Activated T-helper 2 cell treated with anti-CD3 and anti-CD28 coated beads, Interferon-gamma antibody, Interleukin-2, Interleukin-4, amounts not matched to agents 10 μg/mL and 5 μg/mL and 100 μg/mL, durations not matched to agents 14 hours and 24 hours and 36 hours (primary cell): Measurements from ENCODE around the gene FSCN2. TPM values are rescaled to one million over a fixed set of nuclear protein-coding genes. Genes with fewer than 3 reads are reported as not detected.

ENCODE experiments used
- DNase-seq: peaks from one replicate; pipeline ENCODE4 v3.0.0; 2021; ENCODE audit warnings: low spot score
- H3K27ac Mint-ChIP-seq: one replicate; pipeline ENCODE4 v1.8.0; 2021; ENCODE audit warnings: mixed read lengths
- H3K27me3 Mint-ChIP-seq: one replicate; pipeline ENCODE4 v1.8.0; 2021; ENCODE audit warnings: low read depth, mixed read lengths
- H3K36me3 Mint-ChIP-seq: one replicate; pipeline ENCODE4 v1.8.0; 2021; ENCODE audit warnings: low read depth, mixed read lengths
- H3K4me1 Mint-ChIP-seq: one replicate; pipeline ENCODE4 v1.8.0; 2021; ENCODE audit warnings: low read depth, mixed read lengths
- H3K4me3 Mint-ChIP-seq: one replicate; pipeline ENCODE4 v1.8.0; 2021; ENCODE audit warnings: low read depth, mild to moderate bottlenecking, moderate library complexity, mixed read lengths
- H3K9me3 Mint-ChIP-seq: one replicate; pipeline ENCODE4 v1.8.0; 2021; ENCODE audit warnings: mixed read lengths
- intact Hi-C: fragments of 100-400 bp; cut with micrococcal nuclease; formaldehyde crosslinking; loops from one replicate; pipeline ENCODE4 v1.15.1; 2023
- total RNA-seq: library from RNA; stranded (reverse); gene quantifications from 2 replicates; pipeline ENCODE4 v1.2.3, GENCODE V29; 2022

The FSCN2 gene
- total RNA-seq, 1 donor from 2014 or later, result 1.1 TPM

DNA sequence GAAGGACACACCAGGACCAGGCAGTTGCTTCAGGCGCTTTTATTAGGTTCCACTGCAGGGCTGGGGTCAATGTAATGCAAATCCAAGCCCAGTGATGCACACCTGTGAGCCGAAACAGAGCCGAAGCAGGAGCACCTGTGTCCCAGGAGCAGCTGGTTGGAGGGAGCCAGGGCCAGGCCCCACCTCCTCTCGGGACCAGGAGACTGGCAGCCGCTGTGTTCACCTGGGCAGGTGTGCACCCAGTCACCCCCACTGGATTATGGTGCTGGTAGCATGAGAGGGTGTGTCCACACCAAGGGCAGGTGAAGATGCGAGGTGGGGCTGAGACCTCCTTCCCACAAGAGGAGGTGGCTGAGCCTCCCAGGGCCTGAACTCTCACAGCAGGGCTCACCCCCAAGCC lies 28.7 kb downstream of the FSCN2 start:
- H3K9me3 Mint-ChIP-seq, result no peaks in the 10 kb centered on the region
- intact Hi-C loops, result no loop called here
- peaks cover 36% of the 10 kb centered on the region for H3K36me3 Mint-ChIP-seq
- H3K4me1 Mint-ChIP-seq, result peaks cover 12% of the 10 kb centered on the region
- no peak overlapping the region for H3K27ac Mint-ChIP-seq
- H3K4me3 Mint-ChIP-seq, result no peak overlapping the region
- H3K27me3 Mint-ChIP-seq, result no peaks in the 10 kb centered on the region
- DNase-seq, result no peak

DNA sequence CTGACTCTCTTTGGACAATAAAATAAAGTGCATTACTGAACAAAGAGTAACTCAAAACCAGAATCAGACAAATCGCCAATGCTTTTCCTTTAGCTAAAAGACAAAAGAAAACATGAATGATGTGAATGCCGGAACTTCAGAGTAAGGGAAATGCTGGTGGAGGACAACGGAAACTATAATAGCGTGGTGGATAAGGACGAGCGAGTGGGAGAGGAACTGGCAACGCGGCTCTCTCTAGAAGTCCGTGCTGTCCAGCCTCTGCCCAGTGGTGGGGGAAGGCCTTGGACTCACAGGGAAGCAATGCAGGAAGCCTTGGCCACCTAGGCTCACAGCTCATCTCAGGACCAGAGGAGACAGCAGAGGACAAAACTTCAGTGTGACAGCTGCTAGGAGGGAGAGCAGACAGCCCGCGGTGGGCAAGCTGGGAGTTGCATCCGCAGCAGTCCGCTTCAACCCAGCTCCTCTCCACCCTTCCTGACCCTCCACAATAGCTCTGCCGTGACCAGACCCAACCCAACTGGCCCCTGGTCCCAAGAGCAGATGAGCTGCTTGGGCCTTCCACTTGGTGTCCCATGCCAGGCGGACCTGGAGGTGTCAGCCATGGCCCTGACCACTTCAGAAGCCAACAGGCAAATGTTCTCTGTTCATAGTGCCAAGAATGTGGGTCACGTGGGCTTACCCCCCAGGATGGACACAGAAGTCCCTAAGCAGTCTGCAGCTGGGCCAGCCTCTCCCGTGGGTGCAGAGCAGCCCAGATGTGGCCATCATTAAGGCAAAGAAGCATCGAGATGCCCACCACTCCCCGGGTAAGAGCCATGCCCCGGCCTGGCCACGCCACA lies 29.3 kb downstream of the FSCN2 start:
- H3K36me3 Mint-ChIP-seq, result peaks cover 39% of the 10 kb centered on the region
- no peak overlapping the region for H3K4me3 Mint-ChIP-seq
- H3K27me3 Mint-ChIP-seq, result no peaks in the 10 kb centered on the region
- no peak for DNase-seq
- intact Hi-C loops, result no loop called here
- no peaks in the 10 kb centered on the region for H3K9me3 Mint-ChIP-seq
- no peak overlapping the region for H3K27ac Mint-ChIP-seq
- peaks cover 12% of the 10 kb centered on the region for H3K4me1 Mint-ChIP-seq

DNA sequence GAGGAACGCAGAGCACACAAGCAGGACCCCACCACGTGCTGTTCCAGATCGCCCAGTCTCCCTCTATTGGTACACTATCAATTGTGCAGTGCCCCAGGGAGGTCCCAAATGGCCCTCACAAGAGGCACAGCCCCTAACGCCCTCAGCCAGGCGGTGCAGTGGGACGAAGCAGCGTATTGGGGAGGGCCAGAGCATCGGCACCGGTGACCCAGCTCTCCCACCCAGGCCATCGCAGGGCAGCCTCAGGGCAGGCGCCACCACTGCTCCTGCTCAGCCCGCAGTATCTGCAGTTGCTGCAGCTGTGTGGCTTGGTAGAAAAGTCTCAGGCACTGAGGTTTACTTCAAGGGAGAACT lies 29.9 kb downstream of the FSCN2 start:
- Mint-ChIP-seq H3K9me3 (no peaks in the 10 kb centered on the region), H3K27ac (no peak overlapping the region), H3K4me3 (no peak overlapping the region), H3K27me3 (no peaks in the 10 kb centered on the region), H3K36me3 (peaks cover 43% of the 10 kb centered on the region), H3K4me1 (peaks cover 12% of the 10 kb centered on the region)
- intact Hi-C loops, result no loop called here
- no peak for DNase-seq

DNA sequence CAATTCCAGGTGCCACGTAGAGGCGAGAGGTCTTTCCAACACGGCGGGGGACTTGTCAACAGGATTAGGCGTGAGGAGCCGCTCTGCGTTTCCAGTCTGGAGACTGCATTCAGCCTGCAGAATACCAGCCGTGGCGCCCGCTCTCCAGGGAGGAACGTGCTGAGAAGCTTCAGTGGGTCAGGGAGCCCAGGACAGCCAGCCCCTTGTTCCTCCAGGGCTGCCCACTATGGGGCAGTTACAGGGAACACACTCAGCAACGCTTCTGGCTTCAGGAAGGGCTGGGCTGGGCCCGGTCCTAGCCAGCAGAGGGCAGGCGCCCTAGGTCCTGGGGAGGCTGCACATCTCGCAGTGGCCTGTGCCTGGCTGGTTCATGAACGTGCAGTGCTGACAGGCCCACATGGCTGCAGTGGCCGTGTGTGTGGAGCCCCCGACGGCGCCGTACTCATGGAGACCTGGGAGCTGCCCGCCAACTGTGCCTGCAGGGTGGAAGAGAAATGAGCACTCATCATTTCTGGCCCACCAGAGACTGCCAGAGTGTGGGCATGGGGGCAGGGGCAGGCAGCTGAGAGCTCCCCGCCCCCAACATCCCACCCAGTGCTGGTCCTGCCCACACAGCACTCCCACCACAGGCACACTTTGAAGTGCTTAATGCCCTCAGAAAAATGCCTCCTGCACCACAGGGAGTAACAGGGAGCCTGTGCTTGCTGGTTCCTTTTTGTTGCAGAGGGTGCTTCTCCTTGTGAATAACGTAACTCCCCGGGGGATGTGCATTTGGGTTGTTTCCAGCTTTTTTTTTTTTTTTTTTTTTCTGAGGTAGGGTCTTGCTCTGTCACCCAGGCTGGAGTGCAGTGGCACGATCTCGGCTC lies 31.0 kb downstream of the FSCN2 start:
- Mint-ChIP-seq H3K4me3 (no peak overlapping the region), H3K9me3 (no peaks in the 10 kb centered on the region), H3K27me3 (no peaks in the 10 kb centered on the region), H3K27ac (no peak overlapping the region), H3K36me3 (peaks cover 45% of the 10 kb centered on the region), H3K4me1 (peaks cover 3% of the 10 kb centered on the region)
- intact Hi-C loops, result no loop called here
- DNase-seq, result no peak

DNA sequence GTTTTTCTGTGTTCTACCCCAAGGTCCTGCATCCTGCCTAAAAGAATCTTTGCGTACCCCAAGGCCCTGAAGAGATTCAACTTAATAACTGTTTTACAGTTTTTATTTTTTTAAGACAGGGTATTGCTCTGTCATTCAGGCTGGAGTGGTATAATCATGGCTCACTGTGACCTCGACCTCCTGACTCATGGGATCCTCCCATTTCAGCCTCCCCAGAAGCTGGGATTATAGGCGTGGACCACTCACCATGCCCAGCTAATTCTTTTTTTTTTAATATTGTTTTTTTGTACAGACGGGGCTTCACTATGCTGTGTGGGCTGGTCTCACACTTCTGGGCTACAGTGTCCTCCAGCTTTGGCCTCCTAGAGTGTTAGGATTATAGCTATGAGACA lies 33.3 kb downstream of the FSCN2 start:
- H3K9me3 Mint-ChIP-seq, result no peaks in the 10 kb centered on the region
- peaks cover 64% of the 10 kb centered on the region for H3K36me3 Mint-ChIP-seq
- intact Hi-C loops, result no loop called here
- H3K4me3 Mint-ChIP-seq, result no peak overlapping the region
- no peak overlapping the region for H3K27ac Mint-ChIP-seq
- H3K4me1 Mint-ChIP-seq, result no peaks in the 10 kb centered on the region
- DNase-seq, result no peak
- no peaks in the 10 kb centered on the region for H3K27me3 Mint-ChIP-seq

DNA sequence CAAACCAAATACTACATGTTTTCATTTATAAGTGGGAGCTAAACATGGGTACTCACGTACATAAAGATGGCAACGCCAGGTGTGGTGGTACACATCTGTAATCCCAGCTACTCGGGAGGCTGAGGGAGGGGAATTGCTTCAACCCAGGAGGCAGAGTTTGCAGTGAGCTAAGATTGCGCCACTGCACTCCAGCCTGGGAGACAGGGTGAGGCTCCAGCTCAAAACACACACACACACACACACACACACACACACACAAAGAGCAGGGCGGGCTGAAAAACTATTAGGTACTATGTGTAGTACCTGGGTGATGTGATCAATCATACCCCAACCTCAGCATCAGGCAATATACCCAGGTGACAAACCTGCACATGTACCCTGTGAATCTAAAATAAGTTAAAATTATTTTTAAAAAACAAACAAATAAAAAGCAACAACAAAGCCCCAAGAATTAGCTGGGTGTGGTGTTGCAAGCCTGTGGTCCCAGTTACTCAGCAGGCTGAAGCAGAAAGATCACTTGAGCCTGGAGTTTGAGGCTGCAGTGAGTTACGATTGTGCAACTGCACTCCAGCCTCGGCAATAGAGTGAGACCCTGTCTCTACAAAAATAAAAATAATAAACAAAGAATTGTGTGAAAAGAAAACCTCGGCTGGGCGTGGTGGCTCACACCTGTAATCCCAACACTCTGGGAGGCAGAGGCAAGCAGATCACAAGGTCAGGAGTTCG lies 35.8 kb downstream of the FSCN2 start:
- Mint-ChIP-seq H3K36me3 (peaks cover 72% of the 10 kb centered on the region), H3K4me3 (no peak overlapping the region), H3K4me1 (no peaks in the 10 kb centered on the region), H3K27ac (no peak overlapping the region), H3K27me3 (no peaks in the 10 kb centered on the region), H3K9me3 (no peaks in the 10 kb centered on the region)
- intact Hi-C loops, result no loop called here
- DNase-seq, result no peak

DNA sequence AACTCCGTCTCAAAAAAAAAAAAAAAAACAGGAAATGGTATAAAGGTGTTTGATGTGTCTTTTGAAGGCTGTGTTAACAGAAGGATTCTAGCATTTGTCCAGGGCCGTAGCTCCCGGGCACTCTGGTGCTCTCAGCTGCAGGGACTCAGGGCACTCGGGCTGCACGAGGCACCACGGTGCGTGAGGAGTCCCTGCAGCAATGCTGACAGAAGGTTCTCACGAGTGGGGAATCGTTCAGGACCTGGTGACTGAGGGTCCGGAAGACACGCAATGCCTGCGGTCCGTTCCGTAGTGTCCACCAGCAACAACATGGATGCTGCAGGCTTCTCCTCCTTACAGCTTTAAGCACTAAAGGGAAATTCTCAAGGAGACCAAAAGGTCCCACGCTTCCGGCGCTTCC lies 36.6 kb downstream of the FSCN2 start:
- peaks cover 75% of the 10 kb centered on the region for H3K36me3 Mint-ChIP-seq

DNA sequence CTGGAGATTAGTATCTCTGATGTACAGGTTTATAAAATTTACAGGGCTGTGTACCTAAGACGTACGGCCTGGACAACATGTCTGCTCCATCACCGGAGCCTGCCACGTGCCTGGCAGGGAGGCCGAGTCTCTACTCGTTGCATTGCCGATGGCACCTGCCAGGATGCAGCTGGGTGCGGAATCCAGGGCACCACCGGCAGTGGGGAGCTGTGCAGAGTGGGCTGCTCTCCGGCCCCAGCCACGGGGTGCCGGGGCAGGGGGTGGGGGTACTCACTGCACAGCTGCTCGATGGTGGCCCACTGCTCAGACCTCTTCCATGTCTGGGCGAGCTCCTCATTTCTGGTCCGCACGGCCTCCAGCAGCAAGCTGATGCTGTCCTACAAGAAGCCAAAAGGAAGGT lies 37.1 kb downstream of the FSCN2 start:
- intact Hi-C loops, result no loop called here
- DNase-seq, result no peak
- no peaks in the 10 kb centered on the region for H3K9me3 Mint-ChIP-seq
- no peaks in the 10 kb centered on the region for H3K27me3 Mint-ChIP-seq
- no peaks in the 10 kb centered on the region for H3K4me1 Mint-ChIP-seq
- H3K36me3 Mint-ChIP-seq, result peaks cover 79% of the 10 kb centered on the region
- H3K27ac Mint-ChIP-seq, result no peak overlapping the region
- H3K4me3 Mint-ChIP-seq, result no peak overlapping the region

More for the DNA sequence above, 36.6 kb downstream of the FSCN2 start:
- no peaks in the 10 kb centered on the region for H3K9me3 Mint-ChIP-seq
- no peaks in the 10 kb centered on the region for H3K27me3 Mint-ChIP-seq
- no peak overlapping the region for H3K27ac Mint-ChIP-seq
- intact Hi-C loops, result no loop called here
- no peaks in the 10 kb centered on the region for H3K4me1 Mint-ChIP-seq
- DNase-seq, result no peak
- no peak overlapping the region for H3K4me3 Mint-ChIP-seq

DNA sequence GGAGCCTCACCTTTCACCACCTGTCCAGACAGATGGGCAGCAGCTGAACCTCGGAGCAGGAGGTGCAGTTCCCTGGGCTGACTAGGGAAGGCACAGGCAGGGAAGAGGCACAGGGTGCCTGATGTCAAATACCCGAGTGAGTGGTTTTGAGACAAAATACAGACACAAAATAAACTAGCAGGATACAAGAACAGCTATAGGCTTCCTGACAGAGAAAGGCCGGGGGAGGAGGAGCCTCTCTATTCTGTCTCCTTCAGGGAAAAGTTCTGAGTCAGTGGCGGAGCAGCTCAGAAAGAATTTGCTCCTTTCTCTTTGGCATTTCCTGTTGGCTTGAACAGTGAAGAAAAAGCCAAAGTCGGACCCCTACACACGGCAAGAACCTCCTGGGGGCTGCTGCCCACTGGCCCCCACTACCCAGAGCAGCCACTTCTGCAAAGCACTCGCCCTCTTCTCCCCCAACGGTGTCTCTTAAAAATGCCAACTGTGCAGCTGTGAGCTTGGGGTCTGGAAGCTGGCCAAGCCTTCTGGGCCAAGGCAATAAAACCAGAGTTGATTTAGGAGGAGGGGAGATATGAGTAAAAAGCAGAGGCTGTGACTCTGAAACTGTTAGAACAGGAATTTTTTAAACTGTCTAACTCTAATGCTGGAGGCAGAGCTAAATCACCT lies 38.4 kb downstream of the FSCN2 start:
- Mint-ChIP-seq H3K4me1 (no peaks in the 10 kb centered on the region), H3K27ac (no peak overlapping the region), H3K27me3 (no peaks in the 10 kb centered on the region), H3K36me3 (peaks cover 79% of the 10 kb centered on the region), H3K9me3 (no peaks in the 10 kb centered on the region), H3K4me3 (no peak overlapping the region)
- intact Hi-C loops, result no loop called here
- DNase-seq, result no peak

DNA sequence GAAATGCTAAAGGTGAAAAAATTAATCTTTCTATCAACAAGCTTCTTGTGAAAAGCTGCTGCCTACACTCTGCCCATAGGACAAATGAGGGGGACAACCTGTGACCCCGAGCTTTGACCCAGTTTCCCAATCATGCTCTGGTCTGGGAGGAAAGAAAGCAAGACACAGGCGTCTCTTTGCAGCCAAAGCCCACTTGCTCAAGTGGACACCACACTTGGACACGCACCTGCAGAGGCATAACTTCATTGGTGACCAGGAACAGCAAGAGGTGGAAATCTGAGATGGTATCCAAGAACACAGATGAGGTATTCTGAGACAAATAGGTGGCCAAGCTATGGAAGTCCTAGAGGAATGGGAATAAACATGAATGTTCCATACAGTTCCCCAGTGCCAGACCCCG lies 39.0 kb downstream of the FSCN2 start:
- intact Hi-C loops, result no loop called here
- H3K4me3 Mint-ChIP-seq, result no peak overlapping the region

DNA sequence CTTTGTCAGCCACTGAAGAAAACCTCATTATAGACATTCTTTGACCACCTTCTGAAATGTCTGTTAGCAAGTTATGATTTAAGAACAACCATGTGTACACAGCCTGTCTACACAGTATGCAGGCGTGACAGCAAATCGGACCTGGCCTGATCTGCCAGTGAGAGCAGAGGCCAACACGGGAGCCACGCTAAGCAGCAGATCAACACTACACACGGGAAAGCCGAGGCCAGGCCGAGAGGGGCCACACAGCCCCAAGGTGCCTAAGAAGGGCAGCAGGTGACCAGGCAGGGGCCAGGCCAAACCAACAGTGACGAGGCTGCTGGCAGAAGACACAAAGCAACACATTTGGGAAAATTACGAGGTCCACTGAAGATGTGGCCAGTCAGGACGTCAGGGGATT lies 40.2 kb downstream of the FSCN2 start:
- Mint-ChIP-seq H3K36me3 (peaks cover 74% of the 10 kb centered on the region), H3K27ac (no peak overlapping the region), H3K4me1 (no peaks in the 10 kb centered on the region), H3K9me3 (no peaks in the 10 kb centered on the region), H3K4me3 (no peak overlapping the region), H3K27me3 (no peaks in the 10 kb centered on the region)
- DNase-seq, result no peak
- intact Hi-C loops, result no loop called here

More for the DNA sequence above, 39.0 kb downstream of the FSCN2 start:
- Mint-ChIP-seq H3K9me3 (no peaks in the 10 kb centered on the region), H3K27me3 (no peaks in the 10 kb centered on the region), H3K27ac (no peak overlapping the region), H3K4me1 (no peaks in the 10 kb centered on the region), H3K36me3 (peaks cover 75% of the 10 kb centered on the region)
- DNase-seq, result no peak

DNA sequence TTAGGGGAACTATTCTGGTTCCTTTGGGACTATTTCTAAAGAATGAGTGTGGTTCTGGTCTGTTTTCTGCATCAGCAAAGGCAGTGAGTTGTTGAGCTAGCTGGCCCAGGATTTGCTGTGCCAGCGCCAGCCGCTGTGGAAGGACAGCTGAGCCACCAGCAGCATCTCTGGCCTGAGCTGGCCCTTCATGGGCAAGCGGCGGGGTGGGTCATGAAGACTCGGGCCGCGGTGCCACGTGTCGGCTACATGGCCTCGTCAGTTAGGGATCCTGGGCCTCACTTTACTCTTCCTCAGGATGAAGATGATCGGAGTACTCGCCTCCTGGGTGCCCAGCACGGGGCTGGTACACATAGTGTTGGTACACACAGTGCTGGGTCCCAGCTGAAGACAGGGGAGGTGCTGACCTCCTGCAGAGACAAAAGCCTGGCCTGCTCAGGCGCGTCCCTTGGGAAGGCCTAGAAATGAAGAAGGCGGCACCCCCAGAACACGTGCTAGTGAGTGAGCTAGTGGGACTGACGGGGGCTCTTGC lies 41.9 kb downstream of the FSCN2 start:
- intact Hi-C loops, result no loop called here
- Mint-ChIP-seq H3K9me3 (no peaks in the 10 kb centered on the region), H3K27me3 (no peaks in the 10 kb centered on the region), H3K4me3 (no peak overlapping the region), H3K36me3 (peaks cover 76% of the 10 kb centered on the region), H3K27ac (no peak overlapping the region), H3K4me1 (no peaks in the 10 kb centered on the region)
- no peak for DNase-seq
